NCI-H1417 treated with DMSO at 0.1 percent for 48 hours (cell line): ENCODE measurements around the gene OR2AK2.
"Not testable (repeated sequence)": the region's sequence is repeated elsewhere in the genome, so short reads cannot be mapped to it uniquely, and the experiment has no call there.

Source experiments
- DNase-seq: peaks from one replicate; lab custom pipeline; 2025; lab: John Stamatoyannopoulos, UW

OR2AK2 gene

DNA sequence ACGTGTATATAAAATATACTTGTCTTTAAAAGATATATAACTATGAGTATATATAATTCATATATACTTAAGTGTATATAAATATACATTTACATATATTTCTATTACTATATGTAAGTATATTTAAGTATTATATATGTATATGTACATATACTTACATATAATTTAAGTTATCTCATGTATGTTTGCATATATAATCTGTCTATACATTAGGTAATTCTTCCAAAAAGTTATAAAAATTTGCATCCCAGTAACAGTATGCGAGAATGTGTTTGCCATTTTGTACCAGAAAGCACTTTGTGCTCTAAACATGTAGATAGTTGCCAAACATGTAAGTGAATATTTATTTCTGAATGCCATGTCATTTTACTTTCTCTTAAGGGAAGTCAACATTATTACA is at the start of gene OR2AK2:
Gene OR2AK2, plus strand, starts transcription at position 301 of the 400 bp plus-strand sequence. CDS start 144 bp downstream, outside the sequence.
- DNase-seq: no peak

DNA sequence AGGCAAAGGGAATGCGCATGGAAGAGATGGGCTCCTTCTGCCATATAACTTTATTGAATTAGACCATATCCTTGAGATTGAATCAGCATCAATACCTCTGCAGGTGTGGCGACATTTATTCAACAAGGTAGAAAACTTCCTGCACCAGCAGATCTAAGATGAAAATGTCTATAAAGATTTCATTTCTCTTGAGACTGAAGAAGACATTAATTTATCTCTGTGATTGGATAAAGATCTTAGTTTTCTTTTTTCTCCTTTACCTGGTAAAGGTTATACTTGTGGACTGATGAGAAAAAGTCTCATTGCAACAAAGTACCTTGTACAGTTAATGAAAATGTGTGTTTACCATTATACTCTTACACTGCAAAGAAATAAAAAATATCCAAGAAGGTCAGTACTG is 45.1 kb upstream of the OR2AK2 start, which contains the start of gene OR2T8:
Gene OR2T8, plus strand, starts transcription at position 301 of the 400 bp plus-strand sequence. CDS start 766 bp downstream, outside the sequence.
- no peak for DNase-seq

- no peak for DNase-seq
Observed at GRCh38 chr1:247923941-247924340, 41.1 kb upstream of the OR2AK2 start.

DNA sequence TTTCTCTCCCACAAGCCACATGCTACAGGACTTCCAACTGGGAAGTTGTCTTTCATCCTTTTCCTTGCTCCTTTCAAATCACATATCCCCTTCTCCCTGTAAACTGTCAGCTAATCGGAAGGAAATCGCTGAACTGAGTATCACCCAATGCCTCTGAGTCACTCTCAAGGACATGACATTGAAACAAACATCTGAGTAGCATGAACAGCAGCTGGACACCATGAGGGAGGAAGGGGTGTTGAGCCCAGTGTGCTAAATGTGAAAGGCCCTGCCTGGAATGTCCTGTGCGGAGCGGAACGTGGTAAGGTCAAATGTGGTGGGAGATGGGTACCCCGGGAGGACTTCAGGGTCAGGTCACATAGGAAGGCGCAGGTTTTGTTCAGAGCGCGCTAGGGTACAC is 40.2 kb upstream of the OR2AK2 start, which contains the start of gene OR2AJ1:
Gene OR2AJ1, plus strand, starts transcription at position 22 of the 400 bp plus-strand sequence. CDS start 8,880 bp downstream, outside the sequence.
- no peak for DNase-seq

DNA sequence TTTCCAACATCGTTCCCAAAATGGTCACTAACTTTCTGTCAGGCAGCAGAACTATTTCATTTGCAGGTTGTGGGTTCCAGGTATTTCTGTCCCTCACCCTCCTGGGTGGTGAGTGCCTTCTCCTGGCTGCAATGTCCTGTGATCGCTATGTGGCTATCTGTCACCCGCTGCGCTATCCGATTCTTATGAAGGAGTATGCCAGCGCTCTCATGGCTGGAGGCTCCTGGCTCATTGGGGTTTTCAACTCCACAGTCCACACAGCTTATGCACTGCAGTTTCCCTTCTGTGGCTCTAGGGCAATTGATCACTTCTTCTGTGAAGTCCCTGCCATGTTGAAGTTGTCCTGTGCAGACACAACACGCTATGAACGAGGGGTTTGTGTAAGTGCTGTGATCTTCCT is 31.0 kb upstream of the OR2AK2 start:
- no peak for DNase-seq

DNA sequence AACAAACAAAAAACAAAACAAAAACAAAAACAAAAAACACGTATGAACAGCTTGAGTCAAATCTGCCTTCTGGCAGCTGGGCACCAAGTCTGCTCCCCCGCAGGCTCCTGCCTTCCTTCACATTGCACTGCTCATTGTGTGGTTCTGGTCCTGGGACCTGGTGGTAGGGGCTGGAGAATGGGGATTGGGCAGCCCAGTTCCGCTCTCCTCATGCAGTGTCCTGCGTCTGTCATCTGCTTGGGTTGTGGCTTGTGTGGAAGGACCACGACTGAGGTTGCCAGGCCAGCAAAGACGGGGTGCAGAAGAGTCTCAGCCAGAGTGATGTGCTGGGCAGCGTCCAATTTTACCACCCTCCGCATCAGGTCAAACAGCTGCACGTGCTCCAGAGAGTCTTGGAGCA is 29.3 kb upstream of the OR2AK2 start:
- no peak for DNase-seq

- DNase-seq: no peak
Observed at GRCh38 chr1:247936415-247936814, 28.6 kb upstream of the OR2AK2 start.

GRCh38 chr1:247936965-247937734 is 27.9 kb upstream of the OR2AK2 start:
- not testable (repeated sequence) for DNase-seq

- no peak for DNase-seq
Observed at GRCh38 chr1:247942624-247943023, 22.4 kb upstream of the OR2AK2 start.

GRCh38 chr1:247948558-247948957 is 16.5 kb upstream of the OR2AK2 start, which contains the start of gene OR2L8:
OR2L8 (plus strand) TSS chr1:247948858; CDS start chr1:247948858, 0 bp downstream.
- no peak for DNase-seq

GRCh38 chr1:247953408-247953807 is 11.6 kb upstream of the OR2AK2 start:
- DNase-seq: no peak

DNA sequence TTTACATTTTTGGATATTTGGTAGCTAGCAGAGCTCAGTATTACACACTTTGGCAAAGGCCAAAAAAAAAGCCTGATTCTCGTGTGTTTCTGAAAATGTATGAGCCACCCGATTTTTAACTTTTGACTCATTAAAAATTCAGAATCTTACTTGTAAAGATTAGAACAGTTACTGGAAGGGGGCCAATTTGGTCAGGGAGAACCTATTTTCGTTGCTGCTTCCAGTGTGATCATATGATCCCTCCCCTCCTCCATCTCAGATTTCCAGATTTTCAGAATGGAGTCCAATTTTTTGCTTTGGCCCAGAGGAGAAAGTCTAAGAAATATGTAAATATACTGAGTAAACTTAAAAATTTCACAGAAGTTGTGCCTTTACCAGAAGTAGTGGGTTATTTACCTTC is 3.2 kb upstream of the OR2AK2 start:
- DNase-seq: no peak

DNA sequence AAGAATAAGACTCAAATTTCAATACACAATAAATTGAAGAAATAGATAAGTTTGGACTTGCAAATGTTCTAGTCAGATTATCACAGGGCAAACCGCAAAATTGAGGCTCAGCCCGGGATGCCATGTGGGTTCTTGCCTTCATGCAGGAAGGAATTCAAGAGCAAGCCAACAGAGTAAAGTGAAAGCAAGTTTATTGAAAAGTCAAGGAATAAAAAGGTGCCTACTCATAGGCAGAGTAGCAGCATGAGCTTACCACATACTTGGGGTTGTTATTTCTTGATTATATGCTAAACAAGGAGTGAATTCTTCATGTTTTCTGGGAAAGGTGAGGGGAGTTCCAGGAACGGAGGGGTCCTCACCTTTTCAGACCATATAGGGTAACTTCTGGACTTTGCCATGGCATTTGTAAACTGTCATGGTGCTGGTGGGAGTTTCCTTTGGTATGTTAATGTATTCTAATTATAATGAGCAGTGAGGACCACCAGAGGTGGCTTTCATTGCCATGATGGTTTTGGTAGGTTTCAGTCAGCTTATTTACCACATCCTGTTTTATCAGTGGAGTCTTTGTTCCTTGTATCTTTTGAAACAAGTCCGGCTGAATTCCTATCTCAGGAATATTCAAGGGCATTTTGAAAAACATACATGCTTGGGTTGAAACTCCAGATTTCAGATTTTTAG is 2.0 kb upstream of the OR2AK2 start:
- no peak for DNase-seq

GRCh38 chr1:247966532-247967204 is 1.6 kb downstream of the OR2AK2 start:
- DNase-seq: no peak

- DNase-seq: no peak
Observed at GRCh38 chr1:247992986-247993385, 28.0 kb downstream of the OR2AK2 start.

DNA sequence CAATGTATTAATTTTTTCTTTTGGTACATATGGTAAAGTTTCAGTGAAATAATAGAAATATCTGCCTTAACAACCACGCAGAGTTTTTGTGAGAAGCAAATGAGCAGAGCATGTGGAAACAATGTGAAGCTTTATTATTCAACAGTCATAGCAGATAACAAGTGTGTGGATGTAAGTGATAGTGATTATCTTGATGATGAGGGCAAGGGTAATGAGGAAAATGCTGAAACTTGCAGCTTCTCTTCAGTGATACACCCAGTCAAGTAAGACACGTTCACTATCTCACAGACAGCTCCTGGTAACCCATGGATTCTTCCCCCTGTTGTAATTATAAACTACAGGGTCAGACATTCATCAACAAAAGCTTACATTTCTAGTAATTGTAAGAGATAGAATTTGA is 33.8 kb downstream of the OR2AK2 start:
- no peak for DNase-seq

GRCh38 chr1:248000169-248000568 is 35.1 kb downstream of the OR2AK2 start:
- DNase-seq: no peak

- DNase-seq: no peak
Observed at GRCh38 chr1:248007778-248008177, 42.7 kb downstream of the OR2AK2 start.

DNA sequence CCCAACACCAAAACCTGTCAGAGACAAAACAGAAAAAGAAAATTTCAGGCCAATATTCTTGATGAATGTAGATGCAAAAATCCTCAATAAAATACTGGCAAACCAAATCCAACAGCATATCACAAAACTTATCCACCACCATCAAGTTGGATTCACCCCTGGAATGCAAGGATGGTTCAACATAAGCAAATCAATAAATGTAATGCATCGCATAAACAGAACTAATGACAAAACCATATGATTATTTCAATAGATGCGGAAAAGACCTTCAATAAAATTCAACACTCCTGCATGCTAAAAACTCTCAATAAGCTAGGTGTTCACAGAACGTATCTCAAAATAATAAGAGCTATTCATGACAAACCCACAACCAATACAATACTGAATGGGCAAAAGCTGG is 44.6 kb downstream of the OR2AK2 start:
- DNase-seq: no peak

- no peak for DNase-seq
Observed at GRCh38 chr1:248013229-248013710, 48.2 kb downstream of the OR2AK2 start, which contains the start of gene OR2L5. OR2L5 (plus strand) TSS chr1:248013660; CDS start chr1:248021948, 8,288 bp downstream.

DNA sequence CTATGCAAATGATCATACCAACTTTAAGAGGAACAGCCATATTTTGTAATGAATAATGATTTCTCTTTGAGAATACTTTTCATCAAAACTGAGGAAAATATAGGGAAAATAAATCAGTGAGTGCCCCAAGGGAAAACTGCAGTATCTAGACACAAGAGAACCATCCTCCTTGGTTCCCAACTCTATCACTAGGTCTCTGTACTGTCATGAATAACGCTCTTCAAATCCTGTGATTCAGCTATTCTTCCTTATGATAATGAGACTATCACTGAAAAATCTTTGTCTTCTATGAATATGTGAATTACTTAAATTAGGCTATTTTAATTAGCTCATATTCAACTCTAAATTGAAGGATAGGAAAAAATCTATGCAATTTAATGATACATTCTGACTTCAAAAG is 50.8 kb downstream of the OR2AK2 start:
- no peak for DNase-seq
